IPS DF 4.7 (cell line): Measurements from ENCODE around the gene TMEM221.

Experiments
- DNase-seq: peaks from one replicate; pipeline ENCODE4 v3.0.0-alpha.2; 2013; ENCODE audit warnings: low spot score; ENCODE audit errors: extremely low read depth

TMEM221 gene

DNA sequence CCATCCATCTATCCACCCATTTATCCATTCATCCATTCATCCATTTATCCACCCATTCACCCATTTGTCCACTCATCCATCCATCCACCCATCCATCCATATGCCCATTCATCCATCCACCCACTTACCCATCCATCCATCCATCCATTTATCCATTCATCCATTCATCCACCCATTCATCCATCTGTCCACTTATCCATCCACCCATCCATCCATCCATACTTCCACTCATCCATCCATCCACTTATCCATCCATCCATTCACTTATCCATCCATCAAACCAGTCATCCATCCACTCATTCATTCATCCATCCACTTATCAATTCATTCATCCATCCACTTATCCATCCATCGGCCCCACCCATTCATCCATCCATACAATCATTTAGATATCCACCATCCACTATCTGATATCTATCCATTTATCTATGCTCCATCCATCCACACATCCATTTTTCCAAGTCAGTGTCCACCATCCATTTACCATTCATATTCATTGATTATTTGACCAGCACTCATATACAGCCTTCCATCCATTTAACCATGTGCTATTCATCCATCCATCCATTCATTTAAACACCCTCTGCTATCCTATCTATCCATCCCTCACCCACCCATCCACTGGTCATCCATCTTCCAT, 2.8 kb downstream of the TMEM221 start:
- DNase-seq, result no peak

- no peak for DNase-seq
These were observed 7.0 kb downstream of the TMEM221 start for GRCh38 chr19:17441241-17442021.

- DNase-seq, result no peak
These were observed 11.6 kb downstream of the TMEM221 start for GRCh38 chr19:17436874-17437267.

DNA sequence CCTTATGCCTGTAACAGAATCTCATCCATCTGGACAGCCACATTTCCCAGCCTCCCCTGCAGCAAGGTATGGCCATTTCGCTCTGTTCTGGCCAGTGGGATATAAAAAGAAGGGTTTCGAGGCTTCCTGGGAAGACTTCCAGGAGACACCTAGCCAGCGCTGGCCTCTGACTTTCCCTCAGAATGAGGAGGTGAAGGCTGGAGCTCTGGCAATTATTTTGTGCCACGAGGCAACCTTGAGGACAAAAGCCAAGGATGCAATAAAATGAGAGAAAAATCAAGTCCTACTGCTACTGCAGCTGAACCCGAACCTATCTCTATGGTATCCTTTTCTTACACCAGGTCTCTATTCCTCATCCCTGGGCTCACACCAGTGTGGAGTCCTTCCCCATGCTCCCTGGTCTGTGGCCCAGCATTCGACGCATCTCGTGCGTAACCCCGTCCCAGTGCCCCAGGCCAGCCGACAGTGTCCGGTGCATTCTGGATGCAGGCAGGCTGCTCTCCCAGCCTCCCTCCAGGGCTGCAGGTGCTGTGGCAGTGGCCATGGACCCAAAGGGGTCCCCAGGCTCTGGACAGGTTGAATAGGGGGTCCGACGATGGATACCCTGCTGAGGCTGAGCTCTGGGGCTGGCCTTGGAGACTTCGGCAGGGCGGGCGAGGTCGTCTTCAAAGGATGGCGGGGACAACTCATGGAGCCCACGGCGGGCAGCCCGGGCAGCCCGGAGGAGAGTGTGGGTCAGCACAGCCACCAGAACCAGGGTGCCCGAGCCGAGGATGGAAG, 12.2 kb downstream of the TMEM221 start:
- no peak for DNase-seq

DNA sequence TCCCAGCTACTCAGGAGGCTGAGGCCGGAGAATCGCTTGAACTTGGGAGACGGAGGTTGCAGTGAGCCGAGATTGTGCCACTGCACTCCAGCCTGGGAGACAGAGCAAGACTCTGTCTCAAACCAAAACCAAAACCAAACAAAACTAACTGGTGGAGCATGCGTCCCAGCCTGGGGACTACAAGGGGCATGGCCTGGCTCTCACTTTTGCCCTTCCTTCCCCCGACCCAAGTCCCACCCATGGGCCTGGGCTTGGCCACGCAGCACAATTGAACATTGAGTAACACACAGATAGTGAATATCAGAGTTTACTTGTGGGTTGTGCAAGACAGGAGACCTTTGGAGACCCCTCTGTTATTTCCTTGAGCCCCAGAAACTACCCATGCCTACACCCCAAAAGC, 13.2 kb downstream of the TMEM221 start:
- no peak for DNase-seq

DNA sequence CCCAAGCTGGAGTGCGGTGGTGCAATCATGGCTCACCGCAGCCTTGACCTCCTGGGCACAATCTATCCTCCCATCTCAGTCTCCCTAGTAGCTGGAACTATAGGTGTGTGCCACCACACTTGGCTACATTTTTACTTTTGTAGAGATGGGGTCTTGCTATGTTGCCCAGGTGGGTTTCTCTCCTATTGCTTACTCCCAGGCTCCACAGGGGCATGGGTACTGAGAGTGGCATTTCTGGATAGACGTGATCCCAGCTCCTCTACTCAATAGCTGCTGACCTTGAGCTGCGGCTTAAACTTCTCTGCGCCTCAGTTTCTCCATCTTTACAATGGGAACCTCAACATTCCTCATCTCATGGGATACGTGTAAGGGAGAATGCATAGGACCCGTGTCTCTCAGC, 17.1 kb downstream of the TMEM221 start:
- DNase-seq, result no peak

DNA sequence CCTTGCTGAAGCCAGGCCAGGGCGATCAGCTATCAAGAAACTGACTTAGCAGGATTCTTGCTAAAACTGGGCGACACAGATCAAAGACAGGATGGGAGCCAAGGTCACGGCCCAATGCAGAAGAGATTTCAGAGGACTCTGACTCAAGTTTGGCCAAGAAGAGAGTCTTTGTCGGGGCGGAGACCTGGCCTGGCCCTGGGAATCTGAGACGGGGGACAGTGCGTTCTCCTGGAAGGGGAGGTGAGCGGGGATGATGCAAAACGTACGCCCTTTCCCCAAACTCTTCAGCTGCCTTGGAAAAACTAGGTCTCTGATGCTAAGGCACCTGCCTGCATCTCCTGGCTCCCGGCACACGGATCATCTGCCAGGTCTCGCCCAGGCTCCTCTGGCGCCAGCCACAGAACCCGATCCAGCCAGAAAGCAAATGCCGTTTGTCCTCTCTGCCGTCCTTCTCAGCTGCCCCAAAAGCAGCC, 18.8 kb downstream of the TMEM221 start:
- DNase-seq, result no peak

DNA sequence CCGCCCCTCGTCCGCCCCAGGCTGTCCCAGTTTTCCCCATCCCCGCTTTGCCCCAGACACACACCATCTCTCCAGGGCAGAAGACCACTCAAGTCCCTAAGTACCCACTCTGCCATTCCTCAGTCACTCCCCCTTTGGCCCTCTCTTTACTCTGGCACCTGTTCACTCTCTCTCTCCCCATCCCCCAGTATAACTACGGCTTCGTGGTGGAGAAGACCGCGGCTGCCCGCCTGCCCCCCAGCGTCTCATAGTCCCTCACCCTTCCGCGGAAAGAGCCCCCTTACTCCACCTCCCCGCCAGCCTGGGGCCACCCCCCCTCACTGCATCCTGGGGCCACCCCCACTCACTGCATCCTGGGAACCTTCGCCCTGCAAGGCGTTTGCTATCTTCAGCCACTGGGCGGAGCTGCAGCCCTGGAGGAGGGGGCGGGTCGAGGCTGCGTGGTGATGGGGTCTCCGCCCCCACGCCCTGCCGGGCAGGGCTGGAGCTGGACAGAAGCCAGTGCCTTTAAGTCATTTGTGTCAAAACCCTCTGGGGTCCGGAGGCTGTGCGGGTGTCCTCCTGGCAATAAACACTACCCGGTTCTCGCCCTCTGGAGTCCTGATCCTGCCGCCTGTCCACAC, 23.6 kb downstream of the TMEM221 start:
- DNase-seq, result no peak

GRCh38 chr19:17423429-17424208, 24.8 kb downstream of the TMEM221 start:
- no peak for DNase-seq

DNA sequence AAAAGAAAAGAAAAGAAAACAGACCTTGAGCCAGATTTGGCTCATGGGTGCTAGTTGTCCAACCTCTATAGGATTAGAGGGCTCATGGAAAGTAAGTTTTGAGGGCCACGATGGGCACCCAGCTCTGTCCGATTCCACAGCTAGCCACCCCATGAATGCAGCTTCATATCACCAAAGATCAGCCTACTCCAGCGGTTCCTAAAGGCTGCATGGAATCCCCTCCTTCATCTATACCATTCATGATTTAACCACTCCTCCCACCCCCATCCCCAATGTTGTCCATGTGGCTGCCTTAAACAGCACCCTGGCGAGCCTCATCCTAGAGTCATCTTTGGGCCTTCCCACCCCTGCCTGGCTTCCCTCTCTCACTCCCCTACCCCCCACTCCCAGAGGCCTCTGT, 26.5 kb downstream of the TMEM221 start:
- DNase-seq, result no peak

DNA sequence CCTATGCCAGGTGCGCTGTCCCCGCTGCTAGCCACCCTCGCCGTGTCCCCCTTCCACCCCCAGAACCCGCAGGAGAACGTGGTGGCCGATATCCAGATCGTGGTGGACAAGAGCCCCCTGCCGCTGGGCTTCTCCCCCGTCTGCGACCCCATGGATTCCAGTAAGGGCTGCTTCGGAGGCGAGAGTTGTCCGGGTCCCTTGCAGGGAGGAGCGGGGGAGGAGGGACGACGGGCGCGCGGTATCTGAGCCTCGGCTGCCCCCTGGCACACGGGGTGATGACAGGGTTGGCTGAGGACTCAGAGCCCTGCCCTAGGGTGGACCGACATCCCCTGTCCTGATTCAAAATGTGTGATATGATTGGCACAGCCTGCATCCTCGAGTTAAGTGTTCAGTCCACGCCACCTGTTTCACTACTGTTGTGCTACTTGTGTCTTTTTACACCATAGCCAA, 28.0 kb downstream of the TMEM221 start:
- DNase-seq, result no peak

- DNase-seq, result peak; percentile 99
These were observed 28.6 kb downstream of the TMEM221 start, which contains the start of gene MVB12A for GRCh38 chr19:17419621-17420474. MVB12A (plus strand) TSS chr19:17420047; CDS start chr19:17420136, 89 bp downstream.

DNA sequence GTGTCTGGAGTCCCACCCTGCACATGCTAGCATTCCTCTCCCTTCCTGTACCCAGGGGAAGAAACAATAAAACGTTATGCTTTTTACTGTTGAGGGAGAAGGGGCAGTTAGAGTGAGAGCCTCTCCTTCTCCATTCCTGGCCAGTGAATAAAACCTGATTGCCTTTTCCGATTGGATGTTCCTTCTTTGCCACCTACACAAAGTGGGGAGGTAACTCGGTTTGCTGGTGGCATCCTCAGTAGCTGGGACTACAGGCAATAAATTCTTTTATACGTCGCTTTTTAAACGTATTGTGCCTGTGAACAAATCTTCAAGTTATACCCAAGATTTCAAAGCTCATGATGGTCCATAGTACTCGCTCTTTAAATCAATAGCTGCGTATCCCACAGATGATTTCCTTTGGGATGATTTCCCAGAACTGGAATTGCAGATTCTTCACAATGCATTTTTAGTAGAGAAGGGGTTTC, 29.3 kb downstream of the TMEM221 start:
- no peak for DNase-seq

- DNase-seq, result no peak
These were observed 29.8 kb downstream of the TMEM221 start for GRCh38 chr19:17418710-17419109.

DNA sequence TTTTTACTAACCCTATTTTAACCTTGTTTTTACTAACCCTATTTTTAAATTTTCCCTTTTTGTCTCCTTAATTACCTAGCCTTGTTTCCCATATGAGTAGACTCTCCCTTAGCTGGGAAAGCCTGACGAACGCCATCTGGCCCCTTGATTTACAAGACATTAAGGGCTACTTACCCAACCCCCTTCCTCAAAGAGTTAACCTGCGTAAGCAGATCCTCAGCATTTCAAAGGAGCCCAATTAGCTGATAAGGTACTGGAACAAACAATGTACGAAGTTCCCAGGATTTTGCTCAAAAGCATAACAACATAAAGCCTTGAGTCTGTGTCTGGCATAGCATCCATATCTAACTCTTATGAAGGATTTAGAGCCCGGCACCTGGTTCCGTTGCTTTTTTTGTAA, 33.3 kb downstream of the TMEM221 start:
- DNase-seq, result no peak

- DNase-seq, result no peak
These were observed 34.4 kb downstream of the TMEM221 start for GRCh38 chr19:17414097-17414496.

DNA sequence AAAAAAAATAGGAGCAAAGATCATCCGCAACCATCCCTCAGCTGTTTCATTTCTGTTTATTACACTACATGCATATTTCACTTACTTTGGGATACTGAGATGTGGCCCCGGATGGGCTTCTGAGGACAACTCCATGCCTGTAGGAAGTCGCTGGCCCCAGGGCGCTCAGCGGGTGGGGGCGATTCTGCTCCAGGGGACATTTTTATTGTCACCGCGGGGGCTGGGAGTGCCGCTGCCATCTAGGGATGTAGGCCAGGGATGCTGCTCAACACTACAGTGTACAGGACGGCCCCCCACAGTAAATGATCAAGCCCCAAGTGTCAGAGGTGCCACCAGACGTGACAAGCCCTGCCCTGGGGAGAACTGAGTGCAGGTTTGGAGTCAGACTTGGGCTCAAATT, 36.7 kb downstream of the TMEM221 start:
- no peak for DNase-seq

- no peak for DNase-seq
These were observed 38.5 kb downstream of the TMEM221 start for GRCh38 chr19:17409990-17410389.

DNA sequence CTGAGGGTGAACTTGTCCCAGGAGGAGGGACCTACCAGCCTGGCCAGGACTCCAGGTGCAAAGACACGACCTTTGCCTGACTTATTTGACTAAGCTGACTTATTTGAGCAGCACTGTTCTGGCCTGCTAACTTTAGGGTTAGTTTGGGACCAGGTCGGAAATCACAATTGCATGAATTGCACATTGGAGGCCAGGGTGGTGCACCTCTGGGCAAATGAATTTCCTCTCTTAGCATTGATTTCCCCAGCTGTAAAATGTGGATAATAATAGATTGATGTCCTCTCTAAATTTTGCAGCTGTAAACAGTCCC, 41.6 kb downstream of the TMEM221 start:
- DNase-seq, result no peak
